ENCODE results near the gene LITAFD. TPM values are rescaled to one million over a fixed set of nuclear protein-coding genes. Genes with fewer than 3 reads are reported as not detected.
A peak's percentile ranks its signal among the peaks of the same experiment; 100 is the strongest.

The LITAFD gene
- total and polyA plus RNA-seq, 10 of the 15 experiments (the other 5 are each of a cell fraction or from before 2014, with no cell fraction given), result not detected

DNA sequence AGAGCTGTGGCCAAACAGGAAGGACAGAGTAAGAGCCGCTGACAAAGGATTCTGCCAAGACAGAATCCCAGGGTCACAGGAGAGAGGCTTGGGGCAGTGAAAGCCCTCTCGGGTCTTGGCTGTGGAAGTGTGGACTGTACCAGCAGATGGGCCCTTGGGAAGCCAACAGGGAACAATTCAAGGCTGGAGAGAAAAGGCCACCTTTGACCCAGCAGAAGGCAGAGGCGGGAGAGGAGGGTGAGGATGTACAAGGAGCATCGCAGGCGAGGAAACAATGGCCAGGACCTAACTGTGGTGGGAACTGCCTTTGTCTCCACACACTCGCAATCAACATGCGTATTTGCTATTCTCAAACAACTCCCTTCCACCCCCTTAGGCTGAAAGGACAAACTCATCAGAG lies 29.0 kb upstream of the LITAFD start:
- Histone ChIP-seq H3K4me2 (ENCODE audit: control insufficient read depth, insufficient read depth) (no peak overlapping the region), H3K9me3 (replicated peaks; ENCODE audit: control insufficient read depth, insufficient read depth, low read length) (no peaks in the 10 kb centered on the region), H3K79me2 (ENCODE audit: control insufficient read depth, insufficient read depth, low read length) (no peaks in the 10 kb centered on the region), H3K4me3 (no peak overlapping the region), H3K9ac (ENCODE audit: control insufficient read depth, insufficient read depth, low read length) (no peak overlapping the region), H3K36me3 (ENCODE audit: control insufficient read depth in 2 of 2, insufficient read depth in 2 of 2, low read length in 1 of 2) (peaks cover 33 to 63% of the 10 kb centered on the region in 2 experiments), H2AFZ (ENCODE audit: control insufficient read depth, low read depth, low read length) (no peak overlapping the region), H4K20me1 (ENCODE audit: control insufficient read depth, insufficient read depth) (no peaks in the 10 kb centered on the region; the same call in 1 of the 2 replicates), H3K4me1 (ENCODE audit: control insufficient read depth, insufficient read depth, low read length) (no peaks in the 10 kb centered on the region; the same call in 1 of the 2 replicates), H3K27me3 (replicated peaks in 1 of 2; ENCODE audit: control insufficient read depth in 2 of 2, insufficient read depth in 2 of 2, low read length in 1 of 2) (no peaks in the 10 kb centered on the region), H3K27ac (ENCODE audit: control insufficient read depth, insufficient read depth) (no peak overlapping the region)
- POLR2A ChIA-PET, result interaction anchor here (1.2 kb wide), 1 partner anchor 10 kb away, joined by 3 read pairs; no protein-coding TSS in a partner anchor
- intact Hi-C loops (cut with micrococcal nuclease; ENCODE audit: unreplicated experiment), result no loop called here
- no peak for DNase-seq (ENCODE audit: low read depth, low spot score)
- CTCF ChIA-PET, result no interaction called here
- in situ Hi-C loops (cut with MboI), result no loop called here
- TF ChIP-seq POLR2A (IDR thresholded peaks at IDR 0.05; ENCODE audit: low read depth, low read length), result peak; percentile 63
- no peak for TF ChIP-seq HSF1 (IDR thresholded peaks at IDR 0.05; ENCODE audit: low read depth, low read length)
- no peak for TF ChIP-seq ZNF622 (IDR thresholded peaks at IDR 0.05)
- BruUV-seq (replicated peaks), result TSS peak; percentile 23
- SMC1A ChIA-PET (ENCODE audit: uncharacterized antibody, unreplicated experiment), result interaction anchor here (0.6 to 1.0 kb wide), 3 partner anchors 18 to 189 kb away, joined by 3 read pairs; no protein-coding TSS in a partner anchor
- no peak for ATAC-seq
- WGBS (ENCODE audit: insufficient coverage, insufficient replicate concordance, low lambda C conversion rate, missing lambda C conversion rate), result 95% methylated on average over 7 of the region's 7 CpGs
- RAD21 ChIA-PET (ENCODE audit: unreplicated experiment), result no interaction called here
- no peak for FAIRE-seq

GRCh38 chr16:8853611-8854010 lies 28.5 kb upstream of the LITAFD start:
- no peak overlapping the region for H3K27ac ChIP-seq (ENCODE audit: control insufficient read depth, insufficient read depth)
- H3K4me3 ChIP-seq, result no peak overlapping the region
- peaks cover 35 to 63% of the 10 kb centered on the region in 2 experiments for H3K36me3 ChIP-seq (ENCODE audit: control insufficient read depth in 2 of 2, insufficient read depth in 2 of 2, low read length in 1 of 2)
- CTCF ChIA-PET, result no interaction called here
- no peaks in the 10 kb centered on the region for H3K27me3 ChIP-seq (replicated peaks in 1 of 2; ENCODE audit: control insufficient read depth in 2 of 2, insufficient read depth in 2 of 2, low read length in 1 of 2)
- 87% methylated on average over 7 of the region's 7 CpGs for WGBS (ENCODE audit: insufficient coverage, insufficient replicate concordance, low lambda C conversion rate, missing lambda C conversion rate)
- in situ Hi-C loops (cut with MboI), result no loop called here
- SMC1A ChIA-PET (ENCODE audit: uncharacterized antibody, unreplicated experiment), result interaction anchor here (0.6 to 1.0 kb wide), 2 partner anchors 17 to 190 kb away, joined by 3 read pairs; no protein-coding TSS in a partner anchor
- POLR2A ChIA-PET, result interaction anchor here (1.2 kb wide), 1 partner anchor 10 kb away, joined by 3 read pairs; no protein-coding TSS in a partner anchor
- H2AFZ ChIP-seq (ENCODE audit: control insufficient read depth, low read depth, low read length), result no peak overlapping the region
- no peaks in the 10 kb centered on the region; the same call in 1 of the 2 replicates for H4K20me1 ChIP-seq (ENCODE audit: control insufficient read depth, insufficient read depth)
- H3K9ac ChIP-seq (ENCODE audit: control insufficient read depth, insufficient read depth, low read length), result no peak overlapping the region
- ATAC-seq (no peak), DNase-seq (ENCODE audit: low read depth, low spot score) (no peak), FAIRE-seq (no peak)
- H3K9me3 ChIP-seq (replicated peaks; ENCODE audit: control insufficient read depth, insufficient read depth, low read length), result no peaks in the 10 kb centered on the region
- no peaks in the 10 kb centered on the region for H3K79me2 ChIP-seq (ENCODE audit: control insufficient read depth, insufficient read depth, low read length)
- BruUV-seq (replicated peaks), result no TSS peak
- no peak overlapping the region for H3K4me2 ChIP-seq (ENCODE audit: control insufficient read depth, insufficient read depth)
- no peaks in the 10 kb centered on the region; the same call in 1 of the 2 replicates for H3K4me1 ChIP-seq (ENCODE audit: control insufficient read depth, insufficient read depth, low read length)
- intact Hi-C loops (cut with micrococcal nuclease; ENCODE audit: unreplicated experiment), result no loop called here
- RAD21 ChIA-PET (ENCODE audit: unreplicated experiment), result no interaction called here
- no peak for TF ChIP-seq SUZ12 (IDR thresholded peaks at IDR 0.05; ENCODE audit: unreplicated experiment)
- TF ChIP-seq RFX5 (IDR thresholded peaks at IDR 0.05; ENCODE audit: low read depth, low read length), result no peak
- no peak for TF ChIP-seq KAT2A (conservative IDR thresholded peaks at IDR 0.05; ENCODE audit: control insufficient read depth, low read depth, low read length)
- no peak for TF ChIP-seq BACH1 (IDR thresholded peaks at IDR 0.05; ENCODE audit: borderline replicate concordance)
- TF ChIP-seq ZBTB40 (IDR thresholded peaks at IDR 0.05; ENCODE audit: borderline replicate concordance), result no peak
- TF ChIP-seq IKZF2 (IDR thresholded peaks at IDR 0.05), result no peak
